HL-60 (cell line): ENCODE measurements around the gene ARIH2.
A peak's percentile ranks its signal among the peaks of the same experiment; 100 is the strongest.

ENCODE experiments used
- DNase-seq, 2 experiments: peaks; one replicate each; pipeline ENCODE4 v3.0.0-alpha.2; 2010 to 2020; ENCODE audit warnings: low read depth in 1 of 2, low spot score in 1 of 2
- H3K27ac ChIP-seq: fragments of 250-450 bp; sonication (Bioruptor Pico); replicated peaks from 2 replicates; pipeline ENCODE4 v1.5.1; 2020; ENCODE audit warnings: mild to moderate bottlenecking, moderate library complexity
- H3K27me3 ChIP-seq: fragments of 250-450 bp; sonication (Bioruptor Pico); 2 replicates; pipeline ENCODE4 v1.5.1; 2021; ENCODE audit warnings: mild to moderate bottlenecking, moderate library complexity; ENCODE audit not compliant: insufficient read depth, poor library complexity, severe bottlenecking
- H3K4me3 ChIP-seq: replicated peaks from 2 replicates; pipeline ENCODE4 v1.5.1; 2011; ENCODE audit warnings: mild to moderate bottlenecking, control low read depth, low read length; ENCODE audit not compliant: insufficient read depth
- GABPA ChIP-seq: IDR thresholded peaks from 2 replicates; pipeline ENCODE4 v1.6.1; 2012; ENCODE audit warnings: low read depth
- POLR2AphosphoS5 ChIP-seq: IDR thresholded peaks from 2 replicates; pipeline ENCODE4 v1.6.1; 2012; ENCODE audit warnings: low read depth
- SPI1 ChIP-seq: IDR thresholded peaks from 2 replicates; pipeline ENCODE4 v1.6.1; 2012; ENCODE audit warnings: low read depth, mild to moderate bottlenecking, borderline replicate concordance
- TF ChIP-seq, protein P1 (sequence below): IDR thresholded peaks from one replicate; pipeline ENCODE4 v1.5.1; 2011; ENCODE audit warnings: low read length, control low read depth, inconsistent platforms; ENCODE audit not compliant: insufficient read depth
- TF ChIP-seq, protein P2 (sequence below): IDR thresholded peaks from 2 replicates; pipeline ENCODE4 v1.6.1; 2012; ENCODE audit warnings: low read depth; ENCODE audit not compliant: insufficient replicate concordance

Gene ARIH2

DNA sequence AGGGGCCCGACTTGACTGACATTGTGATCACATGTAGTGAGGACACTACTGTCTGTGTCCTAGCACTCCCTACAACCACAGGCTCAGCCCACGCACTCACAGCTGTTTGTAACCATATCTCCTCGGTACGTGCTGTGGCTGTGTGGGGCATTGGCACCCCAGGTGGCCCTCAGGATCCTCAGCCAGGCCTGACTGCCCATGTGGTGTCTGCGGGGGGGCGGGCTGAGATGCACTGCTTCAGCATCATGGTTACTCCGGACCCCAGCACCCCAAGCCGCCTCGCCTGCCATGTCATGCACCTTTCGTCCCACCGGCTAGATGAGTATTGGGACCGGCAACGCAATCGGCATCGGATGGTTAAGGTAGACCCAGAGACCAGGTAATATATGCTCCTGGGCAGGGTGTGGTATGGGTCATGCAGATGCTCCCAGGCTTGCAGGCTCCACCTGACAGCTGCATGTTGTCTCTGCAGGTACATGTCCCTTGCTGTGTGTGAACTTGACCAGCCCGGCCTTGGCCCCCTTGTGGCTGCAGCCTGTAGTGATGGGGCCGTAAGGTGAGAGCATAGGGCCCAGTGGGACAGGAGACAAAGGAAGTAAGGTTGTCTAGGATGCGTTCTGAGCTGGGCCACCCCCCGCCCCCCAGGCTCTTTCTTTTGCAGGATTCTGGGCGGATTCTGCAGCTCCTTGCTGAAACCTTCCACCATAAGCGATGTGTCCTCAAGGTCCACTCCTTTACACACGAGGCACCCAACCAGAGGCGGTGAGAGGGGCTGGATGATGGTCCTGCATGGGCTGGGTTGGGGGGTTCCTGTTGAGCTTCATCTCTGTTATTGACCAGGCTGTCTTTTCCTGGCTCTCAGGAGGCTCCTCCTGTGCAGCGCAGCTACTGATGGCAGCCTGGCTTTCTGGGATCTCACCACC lies 95.4 kb downstream of the ARIH2 start:
- DNase-seq: peak in 1 of 2 experiments; percentile 65
- no peak overlapping the region for H3K27ac ChIP-seq
- H3K27me3 ChIP-seq: no peaks in the 10 kb centered on the region
- no peak overlapping the region for H3K4me3 ChIP-seq
- TF ChIP-seq, protein P1, sequence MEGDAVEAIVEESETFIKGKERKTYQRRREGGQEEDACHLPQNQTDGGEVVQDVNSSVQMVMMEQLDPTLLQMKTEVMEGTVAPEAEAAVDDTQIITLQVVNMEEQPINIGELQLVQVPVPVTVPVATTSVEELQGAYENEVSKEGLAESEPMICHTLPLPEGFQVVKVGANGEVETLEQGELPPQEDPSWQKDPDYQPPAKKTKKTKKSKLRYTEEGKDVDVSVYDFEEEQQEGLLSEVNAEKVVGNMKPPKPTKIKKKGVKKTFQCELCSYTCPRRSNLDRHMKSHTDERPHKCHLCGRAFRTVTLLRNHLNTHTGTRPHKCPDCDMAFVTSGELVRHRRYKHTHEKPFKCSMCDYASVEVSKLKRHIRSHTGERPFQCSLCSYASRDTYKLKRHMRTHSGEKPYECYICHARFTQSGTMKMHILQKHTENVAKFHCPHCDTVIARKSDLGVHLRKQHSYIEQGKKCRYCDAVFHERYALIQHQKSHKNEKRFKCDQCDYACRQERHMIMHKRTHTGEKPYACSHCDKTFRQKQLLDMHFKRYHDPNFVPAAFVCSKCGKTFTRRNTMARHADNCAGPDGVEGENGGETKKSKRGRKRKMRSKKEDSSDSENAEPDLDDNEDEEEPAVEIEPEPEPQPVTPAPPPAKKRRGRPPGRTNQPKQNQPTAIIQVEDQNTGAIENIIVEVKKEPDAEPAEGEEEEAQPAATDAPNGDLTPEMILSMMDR: peak; percentile 79
- TF ChIP-seq GABPA: no peak

DNA sequence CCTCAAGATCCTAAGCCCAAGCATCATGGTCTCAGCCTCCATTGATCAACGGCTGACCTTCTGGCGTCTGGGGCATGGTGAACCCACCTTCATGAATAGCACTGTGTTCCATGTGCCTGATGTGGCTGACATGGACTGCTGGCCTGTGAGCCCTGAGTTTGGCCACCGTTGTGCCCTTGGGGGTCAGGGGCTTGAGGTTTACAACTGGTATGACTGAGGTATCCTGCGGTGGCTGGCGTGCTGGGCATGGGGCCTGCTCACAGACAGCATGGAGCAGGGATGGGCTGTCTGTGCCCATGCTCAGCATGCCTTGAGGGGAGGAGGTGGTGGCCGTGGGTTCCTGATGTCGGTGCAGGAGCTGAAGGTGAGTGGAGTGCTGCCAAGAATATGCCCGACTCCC lies 96.4 kb downstream of the ARIH2 start:
- DNase-seq: no peak
- H3K4me3 ChIP-seq: no peak overlapping the region
- H3K27me3 ChIP-seq: no peaks in the 10 kb centered on the region
- TF ChIP-seq SPI1 (no peak), POLR2AphosphoS5 (0 out of 2 replicates have a peak, but pooled peaks have one; percentile 27)
- no peak overlapping the region for H3K27ac ChIP-seq

DNA sequence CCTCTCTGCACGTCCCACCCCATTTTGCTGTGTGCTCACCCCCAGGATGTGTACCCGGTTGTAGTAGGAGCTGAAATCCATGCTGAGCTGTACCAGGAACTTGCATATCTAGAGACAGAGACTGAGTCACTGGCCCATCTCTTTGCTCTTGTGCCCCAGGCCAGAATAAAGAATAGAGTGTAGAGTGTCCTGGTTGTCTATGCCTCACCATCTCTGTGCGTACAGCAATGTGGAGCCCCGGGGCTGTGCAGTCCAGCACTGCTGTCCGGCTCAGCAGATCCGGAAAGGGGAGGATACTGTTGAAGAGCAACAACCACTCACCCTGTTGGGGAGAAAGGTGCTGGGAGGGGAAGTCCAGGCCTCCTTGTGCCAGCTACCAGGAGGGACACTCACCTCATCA lies 97.1 kb downstream of the ARIH2 start:
- no peak overlapping the region for H3K27ac ChIP-seq
- no peak for DNase-seq
- no peaks in the 10 kb centered on the region for H3K27me3 ChIP-seq
- TF ChIP-seq SPI1 (no peak), POLR2AphosphoS5 (no peak)
- TF ChIP-seq, protein P2, sequence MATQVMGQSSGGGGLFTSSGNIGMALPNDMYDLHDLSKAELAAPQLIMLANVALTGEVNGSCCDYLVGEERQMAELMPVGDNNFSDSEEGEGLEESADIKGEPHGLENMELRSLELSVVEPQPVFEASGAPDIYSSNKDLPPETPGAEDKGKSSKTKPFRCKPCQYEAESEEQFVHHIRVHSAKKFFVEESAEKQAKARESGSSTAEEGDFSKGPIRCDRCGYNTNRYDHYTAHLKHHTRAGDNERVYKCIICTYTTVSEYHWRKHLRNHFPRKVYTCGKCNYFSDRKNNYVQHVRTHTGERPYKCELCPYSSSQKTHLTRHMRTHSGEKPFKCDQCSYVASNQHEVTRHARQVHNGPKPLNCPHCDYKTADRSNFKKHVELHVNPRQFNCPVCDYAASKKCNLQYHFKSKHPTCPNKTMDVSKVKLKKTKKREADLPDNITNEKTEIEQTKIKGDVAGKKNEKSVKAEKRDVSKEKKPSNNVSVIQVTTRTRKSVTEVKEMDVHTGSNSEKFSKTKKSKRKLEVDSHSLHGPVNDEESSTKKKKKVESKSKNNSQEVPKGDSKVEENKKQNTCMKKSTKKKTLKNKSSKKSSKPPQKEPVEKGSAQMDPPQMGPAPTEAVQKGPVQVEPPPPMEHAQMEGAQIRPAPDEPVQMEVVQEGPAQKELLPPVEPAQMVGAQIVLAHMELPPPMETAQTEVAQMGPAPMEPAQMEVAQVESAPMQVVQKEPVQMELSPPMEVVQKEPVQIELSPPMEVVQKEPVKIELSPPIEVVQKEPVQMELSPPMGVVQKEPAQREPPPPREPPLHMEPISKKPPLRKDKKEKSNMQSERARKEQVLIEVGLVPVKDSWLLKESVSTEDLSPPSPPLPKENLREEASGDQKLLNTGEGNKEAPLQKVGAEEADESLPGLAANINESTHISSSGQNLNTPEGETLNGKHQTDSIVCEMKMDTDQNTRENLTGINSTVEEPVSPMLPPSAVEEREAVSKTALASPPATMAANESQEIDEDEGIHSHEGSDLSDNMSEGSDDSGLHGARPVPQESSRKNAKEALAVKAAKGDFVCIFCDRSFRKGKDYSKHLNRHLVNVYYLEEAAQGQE: no peak
- H3K4me3 ChIP-seq: no peak overlapping the region

DNA sequence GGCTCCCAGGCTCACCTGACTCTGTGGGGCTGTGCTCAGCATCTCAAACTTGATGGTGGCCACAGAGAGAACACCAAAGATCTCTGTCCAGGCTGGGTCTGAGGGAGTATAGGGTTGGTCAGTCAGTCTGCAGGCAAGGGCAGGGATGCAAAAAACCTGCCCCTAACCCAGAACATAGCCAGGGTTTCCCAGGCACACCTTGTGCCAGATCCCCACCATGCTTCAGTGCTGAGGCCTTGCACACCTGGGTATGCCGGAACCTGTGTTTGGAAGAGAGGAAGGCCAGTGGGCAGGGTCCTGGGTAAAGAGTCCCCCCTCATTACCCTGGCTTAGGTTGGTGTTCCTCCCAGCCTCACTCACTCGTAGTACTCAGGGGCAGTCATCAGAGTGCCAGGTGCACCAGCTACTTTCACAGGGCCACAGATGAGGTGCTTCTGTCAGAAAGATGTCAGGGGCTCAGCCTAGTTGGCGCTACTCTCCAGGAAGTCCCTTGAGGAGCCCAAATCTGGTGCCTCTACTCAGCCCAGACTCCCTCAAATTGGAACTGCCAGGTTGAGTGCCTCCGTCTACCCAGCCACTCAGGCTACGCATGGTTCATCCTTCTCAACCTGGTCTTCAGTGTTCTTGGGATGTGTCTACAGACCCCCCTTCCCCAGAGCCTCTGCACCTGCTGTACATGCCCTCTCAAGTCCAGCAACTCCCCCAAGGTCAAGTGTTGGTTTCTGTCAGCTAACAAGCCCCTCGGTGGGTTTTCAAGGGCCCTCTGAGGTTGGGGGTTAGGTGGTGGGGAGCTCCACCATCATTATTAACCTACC lies 98.0 kb downstream of the ARIH2 start:
- no peak for TF ChIP-seq POLR2AphosphoS5
- TF ChIP-seq GABPA: no peak
- TF ChIP-seq SPI1: no peak
- TF ChIP-seq, protein P2: no peak
- TF ChIP-seq, protein P1: no peak
- DNase-seq: no peak
- H3K4me3 ChIP-seq: no peak overlapping the region
- H3K27me3 ChIP-seq: no peaks in the 10 kb centered on the region
- H3K27ac ChIP-seq: no peak overlapping the region
